H4 (cell line): ENCODE measurements around the gene TUBG2. TPM values are rescaled to one million over a fixed set of nuclear protein-coding genes. Genes with fewer than 3 reads are reported as not detected.
"Not testable (repeated sequence)": the region's sequence is repeated elsewhere in the genome, so short reads cannot be mapped to it uniquely, and the experiment has no call there.

Source experiments
- DNase-seq: peaks from one replicate; pipeline ENCODE4 v3.0.0-alpha.2; 2015; ENCODE audit warnings: low spot score
- total RNA-seq: library from RNA; depleted of rRNA; stranded (reverse); fragments of >200 nt; shearing (Covaris generic); gene quantifications from 2 replicates; pipeline ENCODE4 v1.2.3, GENCODE V29; 2014

The TUBG2 gene
- total RNA-seq, 1 experiment from 2014 or later = 5.5 TPM

DNA sequence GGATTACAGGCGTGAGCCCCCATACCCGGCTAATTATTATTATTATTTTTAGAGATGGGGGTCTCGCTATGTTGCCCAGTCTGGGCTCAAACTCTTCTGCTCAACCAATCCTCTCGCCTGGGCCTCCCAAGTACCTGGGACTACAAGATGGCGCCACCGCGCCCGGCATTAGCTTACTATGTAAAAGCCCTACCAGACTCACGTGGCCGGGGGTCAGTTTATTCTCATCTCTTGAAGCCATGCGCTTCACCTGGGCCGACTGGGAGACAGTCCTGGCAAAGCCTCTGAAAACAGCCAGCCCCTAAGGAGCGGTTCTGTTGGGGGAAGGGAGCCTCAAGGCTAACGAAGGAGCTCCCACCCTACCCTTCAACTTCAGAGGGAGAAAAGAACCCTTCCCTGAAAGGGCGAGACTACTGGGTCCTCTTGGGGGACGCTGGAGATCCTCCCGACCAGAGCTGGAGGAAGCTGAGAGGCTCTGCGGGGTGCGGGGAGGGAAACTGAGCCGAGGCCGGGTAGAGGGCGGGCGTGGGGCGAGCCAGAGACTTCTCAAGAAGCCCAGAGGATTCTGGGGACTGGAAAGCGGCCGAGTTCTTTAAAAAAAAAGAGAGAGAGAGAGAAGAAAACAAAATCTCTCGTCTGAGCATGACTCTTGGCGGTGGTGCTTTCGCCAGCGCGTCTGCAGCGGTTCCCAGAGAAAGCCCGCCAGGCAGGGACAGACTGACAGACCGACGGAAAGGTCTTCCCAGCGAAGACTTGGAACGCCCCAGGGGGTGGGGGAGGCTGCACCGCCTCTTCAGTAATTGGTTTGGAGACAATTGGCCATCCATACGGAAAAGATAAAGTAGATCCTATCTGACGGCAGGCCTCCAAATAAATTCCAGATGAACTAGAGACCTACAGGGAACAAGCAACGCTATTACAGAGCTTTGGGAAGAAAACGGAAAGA lies 5.6 kb upstream of the TUBG2 start:
- no peak for DNase-seq

DNA sequence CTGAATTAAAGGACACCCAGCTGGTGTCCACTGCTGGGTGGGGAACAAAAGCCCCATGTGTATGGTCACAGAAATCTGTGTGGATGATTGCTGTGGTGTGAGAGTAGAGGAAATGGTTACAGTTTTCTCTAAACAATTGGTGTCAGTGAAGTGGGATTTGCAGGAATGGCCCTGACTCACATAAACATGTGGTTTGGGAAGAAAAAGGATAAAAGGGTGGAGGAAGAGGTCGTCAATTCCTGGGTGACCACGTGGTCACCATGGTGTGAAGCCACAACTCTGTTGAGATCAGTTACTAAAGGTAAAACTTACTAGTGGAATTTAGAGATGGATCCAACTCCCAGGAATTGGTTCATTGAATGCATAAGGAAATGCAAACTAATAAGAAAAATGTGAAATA lies 3.6 kb upstream of the TUBG2 start:
- DNase-seq = peak; percentile 96

DNA sequence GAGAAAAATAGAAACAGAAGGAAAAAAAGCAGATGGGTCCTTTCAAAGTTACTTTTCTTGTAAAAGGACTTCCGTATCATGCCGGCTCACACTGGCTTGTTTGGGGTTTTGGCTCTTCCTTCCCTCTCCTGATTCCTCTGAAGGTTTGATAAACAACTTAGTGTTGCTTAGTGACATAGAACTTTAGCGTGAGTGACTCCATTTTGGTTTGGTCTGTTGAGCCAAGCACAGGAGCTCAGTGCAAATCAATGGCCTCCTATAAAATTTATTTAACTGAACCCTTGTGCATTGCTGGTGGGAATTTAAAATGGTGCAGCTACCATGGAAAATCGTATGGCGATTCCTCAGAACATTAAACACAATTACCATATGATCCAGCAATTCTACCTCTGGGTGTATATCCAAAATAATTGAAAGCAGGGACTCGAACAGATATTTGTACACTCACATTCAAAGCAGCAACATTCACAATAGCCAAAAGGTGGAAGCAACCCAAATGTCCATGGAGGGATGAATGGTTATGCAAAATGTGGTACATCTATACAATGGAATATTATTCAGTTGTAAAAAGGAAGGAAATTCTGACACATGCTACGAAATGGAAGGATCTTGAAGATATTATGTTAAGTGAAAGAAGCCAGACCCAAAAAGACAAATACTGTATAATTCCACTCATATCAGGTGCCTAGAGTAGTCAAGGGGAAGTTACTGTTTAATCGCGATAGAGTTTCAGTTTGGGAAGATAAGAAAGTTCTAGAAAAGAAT lies 1.1 kb upstream of the TUBG2 start:
- no peak for DNase-seq

DNA sequence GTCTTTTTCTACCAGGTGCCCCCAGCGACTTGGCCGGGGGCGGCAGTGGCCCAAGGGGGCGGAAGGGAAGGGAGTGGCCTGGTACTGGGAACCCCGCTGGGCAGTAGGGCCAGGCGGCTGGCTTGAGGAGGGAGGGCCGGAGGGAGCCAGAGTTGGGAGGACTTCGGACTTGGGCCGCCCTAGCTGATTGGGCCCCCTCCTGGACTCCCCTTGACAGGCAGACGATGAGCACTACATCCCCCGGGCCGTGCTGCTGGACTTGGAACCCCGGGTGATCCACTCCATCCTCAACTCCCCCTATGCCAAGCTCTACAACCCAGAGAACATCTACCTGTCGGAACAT lies 819 bp downstream of the TUBG2 start:
- DNase-seq = not testable (repeated sequence)

GRCh38 chr17:42660692-42661345 lies 1.7 kb downstream of the TUBG2 start:
- DNase-seq = peak; percentile 39

GRCh38 chr17:42665581-42666001 lies 6.5 kb downstream of the TUBG2 start:
- no peak for DNase-seq

GRCh38 chr17:42666126-42666525 lies 7.0 kb downstream of the TUBG2 start:
- not testable (repeated sequence) for DNase-seq

DNA sequence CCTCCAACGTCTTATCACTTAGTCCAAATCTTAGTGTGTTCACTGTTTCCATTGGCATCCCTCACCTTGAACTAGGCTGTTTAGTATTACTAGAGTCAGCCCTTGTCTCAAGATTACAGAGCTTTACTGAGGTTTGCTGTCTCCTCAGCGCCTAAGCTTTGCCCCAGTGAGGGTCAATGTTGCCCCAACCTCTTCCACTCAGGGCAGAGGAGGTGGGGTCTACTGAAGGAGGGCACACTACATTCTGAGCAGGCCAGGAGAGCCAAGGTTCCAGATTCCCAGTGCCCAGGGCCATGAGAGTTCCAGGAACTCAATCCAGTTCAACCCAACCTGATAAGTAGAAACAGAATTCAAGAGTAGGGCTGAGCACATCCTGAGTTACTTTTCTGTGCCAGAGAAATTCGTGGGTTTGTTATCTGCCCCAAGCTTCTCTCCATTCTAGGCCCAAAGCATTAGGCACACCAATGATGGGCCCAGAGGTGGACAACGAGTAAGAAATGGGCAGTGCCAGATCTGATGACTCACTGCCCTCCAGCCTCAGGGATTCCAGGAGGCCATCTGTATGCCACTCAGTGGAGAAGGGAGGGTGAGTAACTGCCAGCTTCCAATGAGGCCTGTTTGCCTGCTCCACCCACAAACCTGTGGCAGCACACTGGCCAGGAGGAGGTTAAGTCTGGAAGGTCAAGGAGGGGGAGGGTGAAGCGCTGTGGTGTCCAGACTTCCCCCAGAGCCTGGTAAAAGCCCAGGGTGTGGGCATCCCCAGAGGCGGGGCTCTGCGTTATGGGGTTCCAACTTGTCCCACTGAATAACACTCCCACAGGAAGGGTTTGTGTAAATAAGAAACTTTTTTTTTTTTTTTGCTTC lies 8.2 kb downstream of the TUBG2 start:
- peak; percentile 93 for DNase-seq

DNA sequence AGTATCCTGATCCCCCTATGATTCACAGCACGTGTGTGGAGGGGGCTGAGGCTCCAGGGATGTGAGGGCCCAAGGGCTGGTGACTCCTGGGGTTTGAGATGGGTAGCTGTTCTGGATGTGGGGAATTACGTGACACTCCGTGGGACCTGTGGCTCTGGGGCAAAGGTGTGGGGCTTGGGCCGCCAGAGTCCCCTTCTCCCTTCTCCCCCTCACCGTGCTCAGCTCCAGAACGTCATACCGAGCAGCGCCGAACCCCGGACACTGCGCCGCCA lies 10.6 kb downstream of the TUBG2 start:
- no peak for DNase-seq

- no peak for DNase-seq
Observed at GRCh38 chr17:42669977-42670788, 11.1 kb downstream of the TUBG2 start.

DNA sequence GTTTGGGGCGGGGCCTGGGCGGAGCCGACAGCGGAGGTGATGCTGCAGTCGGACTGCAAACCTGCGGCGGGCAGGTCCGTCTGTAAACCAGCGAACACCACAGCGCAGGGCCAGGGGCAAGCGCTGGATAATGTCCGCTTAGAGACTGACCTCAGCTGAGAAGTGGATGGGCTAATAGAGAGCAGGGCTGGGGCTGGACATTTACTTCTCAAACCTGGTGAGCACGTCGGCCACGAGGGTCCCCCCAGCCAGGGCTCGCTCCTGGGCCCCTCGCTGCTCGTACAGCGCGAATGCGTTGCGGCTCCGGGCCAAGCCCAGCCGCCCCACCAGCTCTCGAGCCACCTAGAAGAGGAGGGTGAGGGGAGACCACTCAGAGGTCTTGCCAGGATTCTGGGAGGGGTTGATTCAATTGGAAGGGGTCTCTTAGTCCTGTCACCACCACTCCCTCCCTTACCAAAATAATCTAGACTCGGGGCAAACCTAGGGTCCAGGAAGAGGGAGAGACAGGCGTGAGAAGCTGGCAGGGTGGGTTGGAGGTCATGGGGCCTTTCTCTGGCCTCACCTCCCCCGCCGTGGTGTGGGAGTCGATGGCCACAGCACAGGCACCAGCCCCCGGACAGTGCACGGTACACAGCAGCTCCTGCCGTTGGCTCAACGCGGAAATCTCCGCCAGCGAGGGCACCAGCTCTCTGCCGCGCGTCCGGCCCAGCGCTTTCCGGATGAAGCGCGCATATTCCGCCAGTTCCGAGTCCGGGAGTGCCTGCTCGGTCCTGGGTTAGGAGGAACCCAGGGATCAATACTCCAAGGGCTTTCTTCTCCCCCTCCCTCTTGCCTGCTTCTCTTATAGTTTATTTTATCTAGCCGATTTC lies 11.9 kb downstream of the TUBG2 start:
- DNase-seq = no peak

GRCh38 chr17:42672038-42672437 lies 13.0 kb downstream of the TUBG2 start:
- DNase-seq = no peak

GRCh38 chr17:42673266-42673884 lies 14.3 kb downstream of the TUBG2 start:
- no peak for DNase-seq

GRCh38 chr17:42673885-42674754 lies 15.0 kb downstream of the TUBG2 start:
- peak; percentile 30 for DNase-seq

DNA sequence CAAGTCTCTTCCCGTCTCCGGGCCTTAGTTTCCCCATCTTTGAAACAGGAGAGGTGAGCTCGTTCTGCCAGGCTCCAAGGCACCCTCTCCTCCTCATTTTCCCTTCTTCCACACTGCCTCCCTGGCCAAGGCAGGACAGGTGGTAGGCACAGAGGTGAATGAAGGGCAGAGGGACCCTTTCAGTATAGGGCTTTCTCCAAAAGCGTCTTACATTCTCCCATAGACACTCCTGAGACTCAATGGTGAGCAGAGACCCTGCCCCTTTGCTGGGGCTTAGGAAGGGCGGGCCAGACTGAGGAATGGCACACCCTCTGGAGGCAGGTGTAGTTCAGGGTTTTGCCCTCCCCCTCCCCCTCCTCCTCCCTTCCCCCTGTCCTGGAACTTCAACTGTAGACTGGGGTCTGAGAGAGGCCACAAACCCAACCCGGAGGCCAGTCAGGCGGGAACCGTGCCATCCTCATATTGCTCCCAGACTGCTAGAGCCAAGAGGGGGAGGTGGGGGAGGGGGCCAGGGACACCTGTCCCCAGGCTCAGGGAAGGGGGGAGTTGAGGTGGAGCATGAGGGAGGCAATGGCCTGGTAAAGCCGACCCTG lies 15.8 kb downstream of the TUBG2 start:
- no peak for DNase-seq

- no peak for DNase-seq
Observed at GRCh38 chr17:42675348-42675964, 16.4 kb downstream of the TUBG2 start.

- DNase-seq = no peak
Observed at GRCh38 chr17:42675965-42676423, 16.9 kb downstream of the TUBG2 start.
